ENCODE results near the gene LSM4. TPM values are rescaled to one million over a fixed set of nuclear protein-coding genes. Genes with fewer than 3 reads are reported as not detected.

LSM4 gene
- total RNA-seq, 1 experiment from 2014 or later: 713 TPM

GRCh38 chr19:18289471-18290301 lies 33.2 kb downstream of the LSM4 start:
- H3K9me3 ChIP-seq (ENCODE audit: low read length): no peaks in the 10 kb centered on the region
- H3K79me2 ChIP-seq (ENCODE audit: low read length): no peaks in the 10 kb centered on the region
- TF ChIP-seq EZH2 (IDR thresholded peaks at IDR 0.05; ENCODE audit: low read length, unreplicated experiment): no peak
- no peak for TF ChIP-seq EZH2phosphoT487 (IDR thresholded peaks at IDR 0.05; ENCODE audit: borderline replicate concordance, low read length)
- H2AFZ ChIP-seq (ENCODE audit: low read length): no peak overlapping the region
- no TSS peak for BruUV-seq (replicated peaks)
- no peaks in the 10 kb centered on the region for H3K36me3 ChIP-seq (ENCODE audit: low read depth, low read length)
- ATAC-seq: no peak
- H3K4me3 ChIP-seq (ENCODE audit: low read length): no peak overlapping the region
- H3K4me2 ChIP-seq (ENCODE audit: low read length): no peak overlapping the region
- DNase-seq: no peak
- CTCF ChIA-PET: no interaction called here
- H4K20me1 ChIP-seq (ENCODE audit: low read length): no peaks in the 10 kb centered on the region
- H3K9ac ChIP-seq (ENCODE audit: low read length): no peak overlapping the region
- H3K27ac ChIP-seq (ENCODE audit: low read length): no peak overlapping the region
- intact Hi-C loops (cut with micrococcal nuclease): no loop called here
- H3K4me1 ChIP-seq (ENCODE audit: insufficient read depth, low read length): peaks cover 17% of the 10 kb centered on the region
- H3K9me2 ChIP-seq (replicated peaks; ENCODE audit: low read length): no peaks in the 10 kb centered on the region
- POLR2A ChIA-PET (ENCODE audit: unreplicated experiment): interaction anchor here (0.7 kb wide), 1 partner anchor 216 kb away, joined by 4 read pairs; no protein-coding TSS in a partner anchor
- H3K27me3 ChIP-seq (ENCODE audit: low read length): no peaks in the 10 kb centered on the region
- H3F3A ChIP-seq (ENCODE audit: low read length, unreplicated experiment): no peaks in the 10 kb centered on the region

GRCh38 chr19:18287836-18288772 lies 34.8 kb downstream of the LSM4 start:
- TF ChIP-seq EZH2 (IDR thresholded peaks at IDR 0.05; ENCODE audit: low read length, unreplicated experiment) (no peak), EZH2phosphoT487 (IDR thresholded peaks at IDR 0.05; ENCODE audit: borderline replicate concordance, low read length) (no peak), CTCF (conservative IDR thresholded peaks at IDR 0.05; ENCODE audit: low read depth, low read length) (no peak)
- CTCF ChIA-PET: no interaction called here
- Histone ChIP-seq H3K36me3 (ENCODE audit: low read depth, low read length) (no peaks in the 10 kb centered on the region), H3K27ac (ENCODE audit: low read length) (no peak overlapping the region), H3K9me3 (ENCODE audit: low read length) (no peaks in the 10 kb centered on the region), H4K20me1 (ENCODE audit: low read length) (no peaks in the 10 kb centered on the region), H3K4me1 (ENCODE audit: insufficient read depth, low read length) (peaks cover 15% of the 10 kb centered on the region), H3K4me2 (ENCODE audit: low read length) (no peak overlapping the region), H3K4me3 (ENCODE audit: low read length) (no peak overlapping the region), H3K79me2 (ENCODE audit: low read length) (no peaks in the 10 kb centered on the region), H3F3A (ENCODE audit: low read length, unreplicated experiment) (no peaks in the 10 kb centered on the region), H3K9me2 (replicated peaks; ENCODE audit: low read length) (no peaks in the 10 kb centered on the region), H3K9ac (ENCODE audit: low read length) (no peak overlapping the region), H3K27me3 (ENCODE audit: low read length) (no peaks in the 10 kb centered on the region), H2AFZ (ENCODE audit: low read length) (no peak overlapping the region)
- DNase-seq (no peak), ATAC-seq (no peak)
- intact Hi-C loops (cut with micrococcal nuclease): no loop called here
- POLR2A ChIA-PET (ENCODE audit: unreplicated experiment): no interaction called here
- BruUV-seq (replicated peaks): no TSS peak

GRCh38 chr19:18286973-18287635 lies 35.8 kb downstream of the LSM4 start:
- TF ChIP-seq EZH2 (IDR thresholded peaks at IDR 0.05; ENCODE audit: low read length, unreplicated experiment) (no peak), CTCF (conservative IDR thresholded peaks at IDR 0.05; ENCODE audit: low read depth, low read length) (no peak), EZH2phosphoT487 (IDR thresholded peaks at IDR 0.05; ENCODE audit: borderline replicate concordance, low read length) (no peak)
- Histone ChIP-seq H3K4me2 (ENCODE audit: low read length) (no peak overlapping the region), H3K9me2 (replicated peaks; ENCODE audit: low read length) (no peaks in the 10 kb centered on the region), H3F3A (ENCODE audit: low read length, unreplicated experiment) (no peaks in the 10 kb centered on the region), H3K9me3 (ENCODE audit: low read length) (no peaks in the 10 kb centered on the region), H3K4me1 (ENCODE audit: insufficient read depth, low read length) (peaks cover 14% of the 10 kb centered on the region), H3K27ac (ENCODE audit: low read length) (no peak overlapping the region), H3K36me3 (ENCODE audit: low read depth, low read length) (no peaks in the 10 kb centered on the region), H3K79me2 (ENCODE audit: low read length) (no peaks in the 10 kb centered on the region), H2AFZ (ENCODE audit: low read length) (no peak overlapping the region), H3K4me3 (ENCODE audit: low read length) (no peak overlapping the region), H3K27me3 (ENCODE audit: low read length) (no peaks in the 10 kb centered on the region), H3K9ac (ENCODE audit: low read length) (no peak overlapping the region), H4K20me1 (ENCODE audit: low read length) (no peaks in the 10 kb centered on the region)
- DNase-seq (no peak), ATAC-seq (no peak)
- ChIA-PET CTCF (no interaction called here), POLR2A (ENCODE audit: unreplicated experiment) (no interaction called here)
- no TSS peak for BruUV-seq (replicated peaks)
- intact Hi-C loops (cut with micrococcal nuclease): no loop called here

Measured in PC-3 (cell line).